ENCODE data around the gene ZNF467.

- TF ChIP-seq EZH2 (IDR thresholded peaks at IDR 0.05; ENCODE audit: borderline replicate concordance, insufficient read depth, low read depth, low read length, poor library complexity, severe bottlenecking) = no peak
- TF ChIP-seq CTCF (IDR thresholded peaks at IDR 0.05) = no peak
These were observed 49.4 kb downstream of the ZNF467 start for GRCh38 chr7:149723795-149724495.

Measured in B cell (primary cell).